Osteoblast (primary cell): ENCODE measurements around the gene ADTRP. TPM values are rescaled to one million over a fixed set of nuclear protein-coding genes. Genes with fewer than 3 reads are reported as not detected.

Experiments
- DNase-seq: peaks from one replicate; pipeline ENCODE4 v3.0.0; 2011; ENCODE audit warnings: low spot score, mixed read lengths; ENCODE audit not compliant: insufficient read length; ENCODE audit errors: missing footprints
- H2AFZ ChIP-seq: 2 replicates; pipeline ENCODE4 v1.6.0; 2011; ENCODE audit warnings: mild to moderate bottlenecking, low read length
- H3K27ac ChIP-seq: 2 replicates; pipeline ENCODE4 v1.5.1; 2011; ENCODE audit warnings: mild to moderate bottlenecking, low read depth, low read length, moderate library complexity
- H3K27me3 ChIP-seq: 2 replicates; pipeline ENCODE4 v1.6.0; 2012; ENCODE audit warnings: mild to moderate bottlenecking, control low read depth, inconsistent platforms, low read length, moderate library complexity; ENCODE audit not compliant: insufficient read depth
- H3K36me3 ChIP-seq: 2 replicates; pipeline ENCODE4 v1.5.1; 2011; ENCODE audit warnings: mild to moderate bottlenecking, low read length, control low read depth, moderate library complexity; ENCODE audit not compliant: insufficient read depth
- H3K4me1 ChIP-seq: 2 replicates; pipeline ENCODE4 v1.5.1; 2011; ENCODE audit warnings: mild to moderate bottlenecking, low read length, control low read depth, moderate library complexity; ENCODE audit not compliant: insufficient read depth
- H3K4me2 ChIP-seq: 2 replicates; pipeline ENCODE4 v1.6.0; 2011; ENCODE audit warnings: mild to moderate bottlenecking, low read length; ENCODE audit not compliant: insufficient read depth
- H3K4me3 ChIP-seq: fragments of 200-600 bp; sonication (generic); 3 replicates; pipeline ENCODE4 v1.5.1; 2012; ENCODE audit warnings: mild to moderate bottlenecking, low read length, inconsistent platforms; ENCODE audit not compliant: insufficient read depth
- H3K79me2 ChIP-seq: 2 replicates; pipeline ENCODE4 v1.6.0; 2012; ENCODE audit warnings: mild to moderate bottlenecking, low read length, control low read depth, inconsistent platforms; ENCODE audit not compliant: insufficient read depth
- H3K9me3 ChIP-seq: 2 replicates; pipeline ENCODE4 v1.5.1; 2011; ENCODE audit warnings: low read depth, low read length, control low read depth
- H4K20me1 ChIP-seq: 2 replicates; pipeline ENCODE4 v1.6.0; 2012; ENCODE audit warnings: mild to moderate bottlenecking, low read length, control low read depth; ENCODE audit not compliant: insufficient read depth
- total RNA-seq: library from RNA; depleted of rRNA; stranded (reverse); fragments of >200 nt; gene quantifications from 2 replicates; pipeline ENCODE4 v1.2.3, GENCODE V29; 2012
- TF ChIP-seq, protein P1 (sequence below): IDR thresholded peaks from 2 replicates; pipeline ENCODE4 v1.5.1; 2011; ENCODE audit warnings: mild to moderate bottlenecking, low read depth, low read length, moderate library complexity; ENCODE audit errors: extremely low read depth

ADTRP gene
- total RNA-seq, 1 donor: 0.72 TPM

DNA sequence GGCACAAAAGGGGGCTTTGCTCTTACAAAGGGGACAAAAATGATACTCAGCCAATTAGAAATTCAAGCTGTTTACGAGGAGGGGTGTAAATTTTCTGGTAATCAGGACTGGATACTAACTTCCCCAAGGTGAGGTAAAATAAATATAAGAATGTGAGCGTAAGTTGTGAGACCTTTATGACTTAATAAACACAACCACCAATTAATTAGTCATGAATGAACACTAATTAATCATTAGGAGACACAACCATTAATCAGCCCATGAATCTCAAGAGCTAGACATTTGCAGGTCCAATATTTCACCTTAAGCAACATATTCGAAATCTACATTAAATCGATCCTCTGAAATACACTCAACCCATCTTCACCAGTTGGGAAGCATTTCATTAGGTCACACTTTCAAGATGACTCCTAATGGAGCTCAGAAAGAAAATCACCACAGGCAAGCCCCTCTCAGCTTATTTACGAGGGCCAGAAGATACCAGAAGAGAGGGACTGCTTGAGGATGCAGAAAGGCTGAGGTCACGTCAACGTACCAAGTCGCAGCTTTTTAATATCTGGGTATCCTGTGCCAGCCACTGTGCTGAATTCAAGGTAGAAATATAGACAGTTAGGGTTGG lies 2.7 kb downstream of the ADTRP start:
- TF ChIP-seq, protein P1, sequence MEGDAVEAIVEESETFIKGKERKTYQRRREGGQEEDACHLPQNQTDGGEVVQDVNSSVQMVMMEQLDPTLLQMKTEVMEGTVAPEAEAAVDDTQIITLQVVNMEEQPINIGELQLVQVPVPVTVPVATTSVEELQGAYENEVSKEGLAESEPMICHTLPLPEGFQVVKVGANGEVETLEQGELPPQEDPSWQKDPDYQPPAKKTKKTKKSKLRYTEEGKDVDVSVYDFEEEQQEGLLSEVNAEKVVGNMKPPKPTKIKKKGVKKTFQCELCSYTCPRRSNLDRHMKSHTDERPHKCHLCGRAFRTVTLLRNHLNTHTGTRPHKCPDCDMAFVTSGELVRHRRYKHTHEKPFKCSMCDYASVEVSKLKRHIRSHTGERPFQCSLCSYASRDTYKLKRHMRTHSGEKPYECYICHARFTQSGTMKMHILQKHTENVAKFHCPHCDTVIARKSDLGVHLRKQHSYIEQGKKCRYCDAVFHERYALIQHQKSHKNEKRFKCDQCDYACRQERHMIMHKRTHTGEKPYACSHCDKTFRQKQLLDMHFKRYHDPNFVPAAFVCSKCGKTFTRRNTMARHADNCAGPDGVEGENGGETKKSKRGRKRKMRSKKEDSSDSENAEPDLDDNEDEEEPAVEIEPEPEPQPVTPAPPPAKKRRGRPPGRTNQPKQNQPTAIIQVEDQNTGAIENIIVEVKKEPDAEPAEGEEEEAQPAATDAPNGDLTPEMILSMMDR: no peak
- Histone ChIP-seq H3K4me2 (no peak overlapping the region), H2AFZ (no peak overlapping the region), H3K36me3 (no peaks in the 10 kb centered on the region), H3K4me3 (no peak overlapping the region), H3K27ac (no peak overlapping the region), H4K20me1 (no peaks in the 10 kb centered on the region), H3K79me2 (no peaks in the 10 kb centered on the region), H3K9me3 (no peaks in the 10 kb centered on the region), H3K4me1 (peaks cover 22% of the 10 kb centered on the region), H3K27me3 (no peaks in the 10 kb centered on the region)
- DNase-seq: no peak

DNA sequence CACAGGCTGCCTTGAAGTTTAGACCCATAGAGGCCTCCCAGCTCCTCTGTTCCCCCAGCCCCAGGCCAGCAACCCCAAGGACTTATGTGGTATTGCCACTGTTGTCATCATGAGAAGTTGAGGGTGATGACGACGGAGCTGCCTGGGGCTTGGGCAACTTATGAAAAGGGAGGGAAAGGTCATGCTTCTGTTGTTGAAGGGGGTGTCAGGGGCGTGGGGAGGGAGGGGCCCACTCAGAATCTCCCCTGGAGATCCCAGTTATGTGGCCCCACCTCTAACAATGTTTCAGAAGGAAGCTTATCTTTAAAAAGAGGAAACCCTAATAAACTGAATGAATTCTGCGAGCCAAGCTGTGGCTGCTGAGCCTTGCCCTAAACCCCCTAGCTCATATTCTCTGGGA lies 4.2 kb downstream of the ADTRP start:
- Histone ChIP-seq H3K4me1 (peaks cover 33% of the 10 kb centered on the region), H3K9me3 (no peaks in the 10 kb centered on the region), H3K79me2 (no peaks in the 10 kb centered on the region), H4K20me1 (no peaks in the 10 kb centered on the region), H3K36me3 (no peaks in the 10 kb centered on the region), H2AFZ (no peak overlapping the region), H3K4me2 (no peak overlapping the region), H3K4me3 (no peak overlapping the region), H3K27me3 (no peaks in the 10 kb centered on the region), H3K27ac (no peak overlapping the region)
- DNase-seq: no peak
- TF ChIP-seq, protein P1: no peak

DNA sequence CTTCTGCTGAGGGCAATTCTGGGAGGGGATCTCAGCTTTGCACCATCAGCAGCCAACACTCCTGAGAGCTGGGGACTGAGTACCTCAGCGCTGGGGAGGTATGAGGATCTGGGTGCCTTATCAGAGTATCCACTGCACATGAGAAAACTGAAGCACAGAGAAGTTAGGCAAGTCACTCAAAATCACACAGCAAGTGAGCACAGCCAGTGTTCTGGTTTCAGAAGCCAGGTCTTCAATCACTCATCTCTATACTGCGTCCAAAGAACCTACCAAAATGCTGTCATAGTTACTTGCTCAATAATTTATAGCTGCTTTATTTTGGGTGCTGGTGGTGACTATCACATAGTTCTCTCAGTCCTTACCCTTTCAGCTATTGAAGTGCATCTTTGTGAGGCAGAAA lies 5.0 kb downstream of the ADTRP start:
- H3K27ac ChIP-seq: no peak overlapping the region
- no peaks in the 10 kb centered on the region for H3K36me3 ChIP-seq
- DNase-seq: no peak

DNA sequence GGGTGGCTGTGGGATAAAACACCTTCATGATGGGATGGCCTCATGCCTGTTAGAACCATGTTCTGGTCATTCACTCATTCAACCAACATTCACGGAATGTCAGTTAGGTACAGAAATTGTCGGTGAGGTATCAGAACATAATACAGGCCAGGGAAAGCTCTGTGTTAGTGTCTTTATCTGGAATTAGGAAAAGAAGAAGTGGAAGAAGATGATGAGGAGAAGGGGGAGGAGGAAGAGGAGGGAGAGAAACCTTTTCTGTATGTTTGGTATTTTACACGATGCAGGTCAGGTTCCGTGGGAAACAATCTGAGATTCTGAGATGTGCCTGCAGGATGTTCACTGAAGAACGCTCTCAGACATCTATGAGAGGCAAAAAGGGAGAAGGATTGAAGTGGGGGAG lies 5.6 kb downstream of the ADTRP start:
- DNase-seq: no peak
- H3K4me2 ChIP-seq: peak overlapping the region; percentile 12

More for the DNA sequence above, 5.0 kb downstream of the ADTRP start:
- Histone ChIP-seq H3K27me3 (no peaks in the 10 kb centered on the region), H2AFZ (no peak overlapping the region), H3K4me3 (no peak overlapping the region), H3K4me1 (peaks cover 42% of the 10 kb centered on the region), H3K4me2 (no peak overlapping the region), H4K20me1 (no peaks in the 10 kb centered on the region), H3K9me3 (no peaks in the 10 kb centered on the region), H3K79me2 (no peaks in the 10 kb centered on the region)
- TF ChIP-seq, protein P1: no peak

More for the DNA sequence above, 5.6 kb downstream of the ADTRP start:
- Histone ChIP-seq H3K27me3 (no peaks in the 10 kb centered on the region), H3K79me2 (no peaks in the 10 kb centered on the region), H3K27ac (peak overlapping the region; percentile 95), H3K36me3 (no peaks in the 10 kb centered on the region), H3K4me3 (no peak overlapping the region), H4K20me1 (no peaks in the 10 kb centered on the region), H3K9me3 (no peaks in the 10 kb centered on the region), H3K4me1 (peaks cover 45% of the 10 kb centered on the region), H2AFZ (no peak overlapping the region)
- TF ChIP-seq, protein P1: no peak
